ENCODE measurements around the gene CELSR1.

The CELSR1 gene

DNA sequence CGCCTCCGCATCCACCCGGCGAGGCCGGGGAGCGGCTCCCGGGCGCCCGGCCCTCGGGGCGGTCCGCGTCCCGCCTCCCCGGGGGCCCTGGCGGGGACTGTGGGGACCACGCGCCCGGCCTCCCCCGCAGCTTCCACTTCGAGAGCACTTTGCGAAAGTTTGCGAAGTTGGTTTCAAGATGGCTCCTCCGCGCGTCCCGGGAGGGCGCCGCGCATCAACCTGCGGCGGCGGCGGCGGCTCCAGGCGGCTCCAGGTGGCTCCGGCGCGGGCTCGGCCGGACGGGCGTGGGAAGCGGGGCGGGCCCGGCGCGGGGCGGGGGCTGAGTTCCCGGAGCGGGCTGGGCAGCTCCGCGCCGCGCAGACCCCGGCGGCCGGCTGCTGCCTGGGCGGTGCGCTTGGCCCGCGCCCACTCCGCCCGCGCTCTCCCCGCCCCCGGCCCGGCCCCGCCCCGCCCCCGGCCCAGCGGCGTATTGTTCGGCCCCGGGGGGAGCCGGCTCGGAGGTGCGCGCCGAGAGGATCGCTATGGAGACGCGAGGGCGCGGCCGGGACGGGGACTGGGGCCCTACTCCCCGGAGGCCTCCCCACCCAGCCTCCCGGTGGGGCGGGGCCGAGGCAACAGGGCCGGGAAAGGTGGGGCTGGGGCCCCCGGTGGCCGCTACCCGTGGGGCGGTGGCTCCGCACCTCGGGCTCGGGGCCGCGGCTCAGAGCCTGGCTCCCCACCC is at the start of gene CELSR1:
Gene CELSR1, minus strand, starts transcription at position 396 of the 721 bp plus-strand sequence. CDS start 450 bp downstream, outside the sequence.
- no peak for DNase-seq

- DNase-seq = no peak
Measured at GRCh38 chr22:46587061-46587460, 49.6 kb upstream of the CELSR1 start.

- no peak for DNase-seq
Measured at GRCh38 chr22:46586531-46587011, 49.2 kb upstream of the CELSR1 start.

- DNase-seq = no peak
Measured at GRCh38 chr22:46586123-46586519, 48.7 kb upstream of the CELSR1 start.

GRCh38 chr22:46585340-46586122 is 48.1 kb upstream of the CELSR1 start:
- no peak for DNase-seq

- DNase-seq = no peak
Measured at GRCh38 chr22:46584081-46584921, 46.9 kb upstream of the CELSR1 start.

DNA sequence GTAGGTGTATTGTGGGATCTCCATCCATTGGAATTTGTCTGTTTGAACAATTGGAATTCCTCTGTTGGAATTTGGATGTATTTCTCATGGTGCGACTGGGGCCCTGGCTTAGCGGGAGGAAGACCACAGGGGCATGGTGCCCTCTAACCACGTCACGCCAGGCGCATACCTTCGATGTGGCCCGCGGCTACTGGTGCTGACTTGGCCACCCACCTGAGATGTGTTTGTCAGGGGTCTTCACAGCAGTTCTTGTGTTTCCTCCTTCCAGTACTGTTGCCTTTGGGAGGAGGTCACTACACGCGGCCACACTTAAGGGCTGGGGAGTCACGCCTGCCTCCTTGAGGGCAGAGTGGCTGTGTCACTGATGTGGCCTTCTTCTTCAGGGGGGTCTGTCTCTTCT is 46.2 kb upstream of the CELSR1 start:
- no peak for DNase-seq

- peak; percentile 17 for DNase-seq
Measured at GRCh38 chr22:46582281-46582933, 45.0 kb upstream of the CELSR1 start.

DNA sequence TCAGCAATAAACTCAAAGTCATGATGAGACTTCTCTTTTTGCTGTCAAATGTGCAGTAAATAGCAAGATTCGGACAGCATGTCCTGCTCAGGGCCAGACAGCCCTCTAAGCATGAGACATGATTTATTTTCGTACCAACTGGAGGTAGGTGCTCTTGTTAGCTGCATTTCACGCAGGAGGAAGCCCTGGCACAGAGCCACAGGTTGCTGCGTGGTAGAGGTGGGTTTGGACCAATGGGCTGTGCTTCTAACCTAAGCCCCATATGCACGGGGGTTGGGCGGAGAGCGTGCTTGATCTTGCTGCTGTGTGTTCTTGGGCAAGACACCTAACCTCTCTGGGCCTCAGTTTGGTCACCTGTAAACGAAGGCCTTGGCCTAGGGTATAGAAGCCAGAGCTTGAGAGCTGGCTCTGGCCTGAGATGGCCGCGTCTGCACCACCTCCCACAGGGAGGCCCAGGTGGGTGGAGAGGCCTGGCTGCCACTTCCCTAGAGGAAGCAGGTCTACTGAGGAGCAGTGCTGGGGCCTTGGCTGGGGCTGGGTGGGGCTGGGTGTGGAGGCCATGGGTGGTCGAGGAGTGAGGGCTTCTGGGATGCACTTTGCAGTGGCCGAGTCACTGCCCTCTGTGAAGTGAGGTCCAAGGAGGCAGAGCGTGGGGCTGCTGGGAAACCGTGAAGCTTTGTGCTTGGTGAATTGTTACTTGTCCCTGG is 44.3 kb upstream of the CELSR1 start:
- DNase-seq = no peak

GRCh38 chr22:46580940-46581537 is 43.6 kb upstream of the CELSR1 start:
- no peak for DNase-seq

DNA sequence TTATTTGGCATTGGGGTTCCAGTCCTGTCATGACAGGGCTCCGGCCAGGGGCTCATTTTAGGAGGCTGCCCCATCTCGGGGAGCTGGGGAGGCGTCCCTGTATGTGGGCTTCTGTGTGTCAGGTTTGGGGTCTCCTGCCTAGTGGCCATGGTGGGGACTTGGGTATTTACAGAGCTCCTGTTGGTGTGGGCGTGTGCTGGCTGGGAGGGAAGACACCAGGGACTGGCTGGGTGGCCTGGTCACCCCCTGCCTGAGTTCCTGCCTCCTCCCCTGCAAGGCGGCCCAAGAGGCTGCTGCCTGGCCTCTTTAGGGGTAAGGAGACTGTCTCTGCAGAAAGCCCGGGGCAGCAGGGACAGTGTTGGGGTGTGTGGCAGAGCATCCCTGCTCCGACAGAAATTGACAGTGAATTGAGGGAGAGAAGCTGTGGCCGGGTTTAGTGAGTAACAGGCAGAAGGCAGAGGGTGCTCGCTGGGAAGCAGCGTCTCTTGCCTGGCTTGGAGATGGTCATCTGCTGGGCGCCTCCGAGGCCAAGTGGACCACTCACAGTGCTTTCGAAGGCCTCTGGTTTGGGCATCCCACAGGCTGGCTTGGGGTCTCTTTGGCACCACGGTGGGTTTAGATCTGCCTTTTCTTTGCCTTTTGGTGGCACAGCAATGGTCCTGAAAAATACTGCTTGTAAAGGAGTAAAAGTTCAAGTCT is 42.5 kb upstream of the CELSR1 start:
- DNase-seq = no peak

- DNase-seq = no peak
Measured at GRCh38 chr22:46578824-46579561, 41.6 kb upstream of the CELSR1 start.

DNA sequence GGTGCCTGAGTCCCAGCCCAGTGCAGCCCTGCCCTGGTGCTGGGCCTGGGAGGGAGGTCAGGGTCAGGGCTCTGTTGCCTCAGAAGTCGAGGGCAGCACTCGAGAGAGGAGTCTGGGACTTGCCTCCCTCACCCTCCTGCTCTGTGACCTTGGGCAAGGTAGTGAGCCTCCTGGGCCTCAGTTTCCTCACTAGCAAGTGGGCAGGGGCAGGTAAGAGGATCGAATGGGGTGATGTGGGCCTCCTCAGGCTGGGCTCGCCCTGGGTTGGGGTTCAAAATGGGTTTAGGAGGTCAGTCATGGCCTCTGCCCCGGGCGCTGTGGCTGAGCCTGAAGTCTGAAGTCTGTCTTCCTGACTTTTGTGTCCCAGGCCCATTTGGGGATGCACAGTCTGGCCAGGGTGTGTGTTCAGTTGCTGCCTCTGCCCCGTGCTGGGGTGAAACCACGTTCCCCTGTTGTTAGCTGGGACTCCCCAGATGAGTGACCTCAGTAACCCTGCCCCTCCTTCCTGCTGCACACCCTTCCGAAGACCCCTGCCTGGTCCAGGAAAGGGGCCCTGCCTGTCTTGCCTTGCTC is 40.9 kb upstream of the CELSR1 start:
- DNase-seq = no peak

- DNase-seq = no peak
Measured at GRCh38 chr22:46577368-46578249, 40.2 kb upstream of the CELSR1 start.

DNA sequence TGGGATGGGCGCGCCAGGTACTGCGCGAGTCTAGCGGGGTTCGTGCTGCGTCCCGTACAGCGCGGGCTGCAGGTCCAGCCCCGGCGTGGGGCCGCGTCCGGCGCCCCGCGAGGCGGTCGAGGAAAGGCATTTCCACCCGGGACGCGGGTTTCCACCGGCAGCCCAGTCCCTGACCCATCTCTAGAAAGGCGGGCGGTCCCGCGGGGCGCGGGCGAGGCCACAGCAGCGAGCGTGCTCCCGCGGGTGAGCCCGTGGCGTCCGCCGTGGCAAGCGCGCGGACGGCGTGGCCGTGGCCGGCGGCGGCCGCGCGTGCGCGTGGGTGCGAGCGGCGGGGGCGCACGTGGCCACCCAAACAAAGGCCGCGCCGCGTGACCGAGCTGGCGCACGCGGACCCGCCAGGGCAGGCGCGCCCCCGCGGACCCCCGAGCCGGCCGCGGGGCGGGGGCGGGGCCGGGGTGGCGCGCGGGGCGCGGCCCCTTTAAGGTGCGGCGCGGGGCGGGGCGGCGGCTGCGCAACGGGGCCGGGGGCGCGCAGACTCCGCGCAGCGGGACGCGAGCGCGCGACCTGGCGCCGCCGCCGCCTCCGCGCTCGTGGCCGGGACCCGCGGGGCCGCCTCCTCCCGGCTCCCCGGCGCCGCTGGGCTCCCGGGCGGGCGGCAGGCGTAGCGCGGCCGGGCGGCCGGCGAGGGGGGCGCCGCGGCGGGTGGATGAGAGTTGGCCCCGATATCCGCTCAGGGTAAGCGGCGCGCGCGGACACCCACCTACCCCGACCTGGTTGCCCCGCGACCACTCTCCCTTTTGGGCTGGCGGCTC is 39.3 kb upstream of the CELSR1 start:
- DNase-seq = no peak

- DNase-seq = no peak
Measured at GRCh38 chr22:46575911-46576555, 38.6 kb upstream of the CELSR1 start.

Data from NCI-H510A treated with DMSO at 0.1 percent for 48 hours (cell line).